Epithelial cell of prostate (primary cell): ENCODE measurements around the gene HELQ.
"Not testable (repeated sequence)": the region's sequence is repeated elsewhere in the genome, so short reads cannot be mapped to it uniquely, and the experiment has no call there.

Experiments
- DNase-seq: peaks from one replicate; pipeline ENCODE4 v3.0.0-alpha.2; 2011; ENCODE audit warnings: low read depth, low spot score
- H3K27ac ChIP-seq: fragments of 450-650 bp; 2 replicates; pipeline ENCODE4 v1.5.1; 2017; ENCODE audit warnings: mild to moderate bottlenecking

The HELQ gene

GRCh38 chr4:83440899-83441298 lies 14.7 kb downstream of the HELQ start:
- DNase-seq = no peak
- H3K27ac ChIP-seq = no peak overlapping the region

- H3K27ac ChIP-seq = no peak overlapping the region
- DNase-seq = no peak
These were observed 15.3 kb downstream of the HELQ start for GRCh38 chr4:83440148-83440814.

GRCh38 chr4:83438719-83439118 lies 16.9 kb downstream of the HELQ start:
- no peak for DNase-seq
- H3K27ac ChIP-seq = no peak overlapping the region

- H3K27ac ChIP-seq = no peak overlapping the region
- no peak for DNase-seq
These were observed 18.9 kb downstream of the HELQ start for GRCh38 chr4:83436680-83437079.

GRCh38 chr4:83431200-83431599 lies 24.4 kb downstream of the HELQ start:
- H3K27ac ChIP-seq = no peak overlapping the region
- no peak for DNase-seq

- H3K27ac ChIP-seq = peak overlapping the region; percentile 39
These were observed 37.4 kb downstream of the HELQ start for GRCh38 chr4:83418211-83418610.

GRCh38 chr4:83417566-83417965 lies 38.1 kb downstream of the HELQ start:
- H3K27ac ChIP-seq = peak overlapping the region; percentile 39
- peak; percentile 0 for DNase-seq

More at GRCh38 chr4:83418211-83418610, 37.4 kb downstream of the HELQ start:
- no peak for DNase-seq

DNA sequence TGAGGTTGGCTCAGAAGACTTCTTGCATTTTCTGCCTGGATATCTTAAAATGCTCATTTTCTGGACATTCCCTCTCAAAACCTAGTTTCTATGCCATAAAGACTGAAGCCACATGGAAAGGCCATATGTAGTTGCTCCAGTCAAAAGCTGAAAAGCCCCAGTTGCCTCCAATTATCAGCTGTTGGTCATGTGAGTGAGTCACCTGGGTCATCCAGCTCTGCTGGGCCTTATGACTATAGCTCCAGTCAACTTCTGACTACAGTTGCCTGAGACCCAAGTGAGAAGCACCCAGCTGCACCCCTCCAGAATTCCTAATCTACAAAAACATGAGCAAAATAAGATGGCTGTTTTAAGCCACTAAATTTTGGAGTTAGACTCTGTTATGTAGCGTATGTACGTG lies 41.9 kb downstream of the HELQ start:
- no peak for DNase-seq
- no peak overlapping the region for H3K27ac ChIP-seq

GRCh38 chr4:83408908-83409307 lies 46.7 kb downstream of the HELQ start:
- DNase-seq = no peak
- no peak overlapping the region for H3K27ac ChIP-seq

GRCh38 chr4:83405844-83406816 lies 49.5 kb downstream of the HELQ start:
- no peak overlapping the region for H3K27ac ChIP-seq
- no peak for DNase-seq

DNA sequence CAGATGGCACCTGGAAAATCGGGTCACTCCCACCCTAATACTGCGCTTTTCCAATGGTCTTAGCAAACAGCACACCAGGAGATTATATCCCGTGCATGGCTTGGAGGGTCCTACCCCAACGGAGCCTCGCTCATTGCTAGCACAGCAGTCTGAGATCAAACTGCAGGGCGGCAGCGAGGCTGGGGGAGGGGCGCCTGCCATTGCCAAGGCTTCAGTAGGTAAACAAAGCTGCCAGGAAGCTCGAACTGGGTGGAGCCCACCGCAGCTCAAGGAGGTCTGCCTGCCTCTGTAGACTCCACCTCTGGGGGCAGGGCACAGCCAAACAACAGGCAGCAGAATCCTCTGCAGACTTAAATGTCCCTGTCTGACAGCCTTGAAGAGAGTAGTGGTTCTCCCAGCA lies 57.5 kb downstream of the HELQ start:
- not testable (repeated sequence) for H3K27ac ChIP-seq, DNase-seq

DNA sequence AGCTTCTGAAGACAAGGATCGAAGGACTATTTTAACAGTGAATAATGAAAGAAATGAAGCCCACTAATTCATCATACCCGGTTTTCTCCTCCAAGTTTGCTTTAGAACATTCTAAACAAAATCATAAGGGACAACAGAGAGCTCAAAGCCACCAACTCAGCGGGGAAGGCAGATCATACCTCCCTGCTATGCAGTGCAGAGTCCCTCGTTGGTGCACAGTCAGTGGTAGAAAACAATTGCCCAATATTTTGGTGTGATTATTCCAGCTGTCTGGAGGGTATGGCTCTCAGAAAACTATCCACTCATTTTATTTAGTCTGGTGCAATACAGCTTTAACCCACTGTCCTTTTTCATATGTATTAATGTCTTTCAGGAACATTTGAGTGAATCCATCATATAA lies 61.7 kb downstream of the HELQ start:
- no peak for DNase-seq
- no peak overlapping the region for H3K27ac ChIP-seq

- no peak for DNase-seq
- no peak overlapping the region for H3K27ac ChIP-seq
These were observed 63.1 kb downstream of the HELQ start for GRCh38 chr4:83392562-83392961.

DNA sequence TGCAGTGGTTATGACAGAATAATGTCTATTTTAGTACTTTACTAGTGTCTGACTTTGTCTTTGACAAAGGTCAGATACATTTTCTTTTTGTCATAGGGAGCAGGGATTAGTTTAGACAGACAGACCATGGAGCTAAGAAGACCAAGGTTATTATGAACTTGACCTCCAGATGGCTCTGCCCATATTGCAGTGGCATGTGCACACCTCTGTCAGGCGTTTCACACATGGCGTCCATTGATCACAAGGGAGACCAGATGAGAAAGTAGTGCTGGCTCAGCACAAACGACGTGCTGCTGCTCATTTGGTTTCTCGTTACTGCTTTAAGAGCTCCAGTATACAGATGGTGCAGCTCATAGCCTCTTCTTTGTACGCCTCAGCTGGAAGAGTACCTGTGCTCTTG lies 64.7 kb downstream of the HELQ start:
- no peak for DNase-seq
- H3K27ac ChIP-seq = no peak overlapping the region

GRCh38 chr4:83389756-83390505 lies 65.7 kb downstream of the HELQ start:
- DNase-seq = no peak
- no peak overlapping the region for H3K27ac ChIP-seq

DNA sequence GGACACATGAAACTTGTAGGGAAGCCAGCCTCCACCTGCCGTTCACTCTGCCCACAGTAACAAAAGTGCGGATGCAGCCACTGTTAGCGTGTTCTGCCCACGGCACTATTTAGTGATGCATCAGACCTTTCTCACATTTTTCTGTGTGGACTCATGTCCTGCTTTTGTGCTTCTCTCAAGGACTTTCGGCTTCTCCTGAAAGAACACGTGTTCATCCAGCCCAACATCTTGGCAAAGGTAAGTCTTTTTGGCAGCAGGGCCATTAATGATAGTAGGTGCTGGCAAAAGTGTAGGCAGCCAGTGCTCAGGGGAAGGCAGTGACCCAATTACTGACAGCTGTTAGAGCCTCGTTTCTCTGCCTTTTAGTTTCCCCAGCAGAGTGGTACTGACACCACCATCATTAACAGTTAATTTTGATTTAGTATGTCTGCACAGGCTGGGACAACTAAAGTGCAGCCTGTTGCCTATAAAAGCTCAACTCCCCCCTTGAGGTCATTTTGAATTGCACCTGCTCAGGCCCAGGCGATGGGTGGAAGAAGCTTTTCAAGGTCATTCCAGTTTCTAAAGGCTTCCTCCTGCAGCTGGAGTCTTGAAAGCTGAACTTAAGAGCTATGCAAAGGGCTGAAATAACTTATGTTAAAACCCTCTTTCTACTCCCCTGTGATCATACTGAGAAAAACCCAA lies 66.4 kb downstream of the HELQ start:
- DNase-seq = no peak
- peak overlapping the region; percentile 18 for H3K27ac ChIP-seq

- DNase-seq = no peak
- H3K27ac ChIP-seq = peak overlapping the region; percentile 18
These were observed 67.3 kb downstream of the HELQ start for GRCh38 chr4:83388313-83388676.

- no peak for DNase-seq
- peak overlapping the region; percentile 50 for H3K27ac ChIP-seq
These were observed 67.9 kb downstream of the HELQ start for GRCh38 chr4:83387476-83388312.

GRCh38 chr4:83387012-83387411 lies 68.6 kb downstream of the HELQ start:
- no peak for DNase-seq
- H3K27ac ChIP-seq = peak overlapping the region; percentile 50
